HepG2 (cell line): Measurements from ENCODE around the gene CHMP1B. TPM values are rescaled to one million over a fixed set of nuclear protein-coding genes. Genes with fewer than 3 reads are reported as not detected.

Source experiments
- HNRNPLL ChIP-seq: fragments of 200-400 bp; formaldehyde crosslinking; IDR thresholded peaks from 2 replicates; pipeline ENCODE4 v1.6.1; 2017; ENCODE audit warnings: mild to moderate bottlenecking, low read depth, low read length; ENCODE audit not compliant: poor library complexity, severe bottlenecking
- MAF1 ChIP-seq: sonication (generic); formaldehyde crosslinking; IDR thresholded peaks from 2 replicates; pipeline ENCODE4 v1.5.0; 2020; ENCODE audit warnings: missing genetic modification reagents, borderline replicate concordance
- MAFG ChIP-seq: sonication (generic); formaldehyde crosslinking; IDR thresholded peaks from 2 replicates; pipeline ENCODE4 v1.5.1; 2020; ENCODE audit warnings: mild to moderate bottlenecking, missing genetic modification reagents
- RORA ChIP-seq: sonication (generic); formaldehyde crosslinking; IDR thresholded peaks from 2 replicates; pipeline ENCODE4 v1.5.0; 2020; ENCODE audit warnings: mild to moderate bottlenecking, missing genetic modification reagents, moderate library complexity
- TP53 ChIP-seq: sonication (generic); formaldehyde crosslinking; conservative IDR thresholded peaks from 2 replicates; pipeline ENCODE4 v1.4.0; 2020; ENCODE audit warnings: missing genetic modification reagents
- ZFX ChIP-seq: sonication (generic); formaldehyde crosslinking; IDR thresholded peaks from 2 replicates; pipeline ENCODE4 v1.4.0; 2020; ENCODE audit warnings: mild to moderate bottlenecking, low read depth, missing genetic modification reagents, moderate library complexity
- ZNF337 ChIP-seq: sonication (generic); formaldehyde crosslinking; IDR thresholded peaks from 2 replicates; pipeline ENCODE4 v1.5.1; 2020; ENCODE audit warnings: missing genetic modification reagents, low read depth, mild to moderate bottlenecking, borderline replicate concordance
- ZNF550 ChIP-seq: sonication (generic); formaldehyde crosslinking; IDR thresholded peaks from 2 replicates; pipeline ENCODE4 v1.4.0; 2020; ENCODE audit warnings: mild to moderate bottlenecking, missing genetic modification reagents, borderline replicate concordance
- ZNF607 ChIP-seq: sonication (generic); formaldehyde crosslinking; IDR thresholded peaks from 2 replicates; pipeline ENCODE4 v1.5.1; 2020; ENCODE audit warnings: missing genetic modification reagents, mild to moderate bottlenecking, borderline replicate concordance
- ZNF674 ChIP-seq: sonication (generic); formaldehyde crosslinking; IDR thresholded peaks from 2 replicates; pipeline ENCODE4 v1.5.0; 2020; ENCODE audit warnings: low read depth, mild to moderate bottlenecking, missing genetic modification reagents
- polyA plus RNA-seq, 8 experiments: library from polyadenylated mRNA; depleted of rRNA in 3 of 8; stranded (reverse) in 7 of 8; unstranded in 1 of 8; fragments of >200 nt; fragmentation: Illumina TruSeq in 4 of 8; extraction: Trizol in 4 of 8; gene quantifications; 2 replicates each; pipeline versions ENCODE4 v1.2.1 to v1.2.3, GENCODE V29; 2011 to 2016; ENCODE audit warnings: low read depth in 4 of 8, missing spikeins in 1 of 8, mixed read lengths in 1 of 8; ENCODE audit not compliant: insufficient read depth in 1 of 8
- total RNA-seq, 5 experiments: library from RNA; depleted of rRNA; stranded (reverse); fragments of >200 nt; fragmentation: Illumina TruSeq; extraction: Trizol; gene quantifications; 2 replicates each; pipeline ENCODE4 v1.2.3, GENCODE V29; 2016; ENCODE audit warnings: low read depth in 1 of 5
- TF ChIP-seq, protein P1 (sequence below), 2 experiments: fragments of 450-650 bp in 1 of 2; sonication (generic) in 1 of 2; formaldehyde crosslinking in 1 of 2; IDR thresholded peaks; 2 replicates each; pipeline versions ENCODE4 v1.6.1 to v1.8.0; 2016 to 2022; ENCODE audit warnings: antibody characterized with exemption in 1 of 2, mild to moderate bottlenecking in 1 of 2, missing genetic modification reagents in 1 of 2
- TF ChIP-seq, protein P2 (sequence below): IDR thresholded peaks from 2 replicates; pipeline ENCODE4 v1.4.0; 2020; ENCODE audit warnings: mild to moderate bottlenecking, missing genetic modification reagents
- TF ChIP-seq, protein P3 (sequence below): sonication (generic); formaldehyde crosslinking; conservative IDR thresholded peaks from 2 replicates; pipeline ENCODE4 v1.4.0; 2020; ENCODE audit warnings: missing genetic modification reagents

CHMP1B gene
- total and polyA plus RNA-seq, 2 of the 13 experiments (the other 11 are each of a cell fraction or from before 2014, with no cell fraction given): 18.8 to 20.2 TPM

DNA sequence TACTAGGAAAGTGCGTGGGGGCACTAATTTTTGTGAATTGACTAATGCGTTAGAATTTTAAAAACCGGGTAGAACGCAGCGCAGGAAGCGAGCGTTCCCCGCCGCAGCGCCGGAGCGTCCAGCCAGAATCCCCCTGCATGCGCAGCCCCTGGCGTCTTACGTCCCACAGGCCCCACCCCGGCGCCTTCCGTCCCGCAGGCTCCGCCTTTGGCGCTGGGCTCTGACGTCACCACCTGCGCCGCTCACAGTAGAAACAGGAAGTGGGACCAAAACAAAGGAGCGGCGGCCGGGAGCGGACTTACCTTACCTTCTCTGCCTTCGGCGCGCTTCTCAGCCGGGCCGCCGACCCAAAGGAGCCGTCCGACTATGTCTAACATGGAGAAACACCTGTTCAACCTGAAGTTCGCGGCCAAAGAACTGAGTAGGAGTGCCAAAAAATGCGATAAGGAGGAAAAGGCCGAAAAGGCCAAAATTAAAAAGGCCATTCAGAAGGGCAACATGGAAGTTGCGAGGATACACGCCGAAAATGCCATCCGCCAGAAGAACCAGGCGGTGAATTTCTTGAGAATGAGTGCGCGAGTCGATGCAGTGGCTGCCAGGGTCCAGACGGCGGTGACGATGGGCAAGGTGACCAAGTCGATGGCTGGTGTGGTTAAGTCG, at the start of gene CHMP1B (continued):
- TF ChIP-seq ZNF674 (CRISPR knock-in tag) (no peak), ZNF550 (CRISPR knock-in tag) (peak; percentile 38; the same call in 1 of the 2 replicates), ZFX (CRISPR knock-in tag) (peak; percentile 87), ZNF337 (CRISPR knock-in tag) (no peak), MAFG (CRISPR knock-in tag) (peak; percentile 66; the same call in 1 of the 2 replicates), RORA (CRISPR knock-in tag) (peak; percentile 90; the same call in 1 of the 2 replicates), ZNF607 (CRISPR knock-in tag) (peak; percentile 86), HNRNPLL (peak; percentile 98), TP53 (peak; percentile 80; the same call in 1 of the 2 replicates), MAF1 (0 out of 2 replicates have a peak, but pooled peaks have one; percentile 37)
- TF ChIP-seq, protein P1, sequence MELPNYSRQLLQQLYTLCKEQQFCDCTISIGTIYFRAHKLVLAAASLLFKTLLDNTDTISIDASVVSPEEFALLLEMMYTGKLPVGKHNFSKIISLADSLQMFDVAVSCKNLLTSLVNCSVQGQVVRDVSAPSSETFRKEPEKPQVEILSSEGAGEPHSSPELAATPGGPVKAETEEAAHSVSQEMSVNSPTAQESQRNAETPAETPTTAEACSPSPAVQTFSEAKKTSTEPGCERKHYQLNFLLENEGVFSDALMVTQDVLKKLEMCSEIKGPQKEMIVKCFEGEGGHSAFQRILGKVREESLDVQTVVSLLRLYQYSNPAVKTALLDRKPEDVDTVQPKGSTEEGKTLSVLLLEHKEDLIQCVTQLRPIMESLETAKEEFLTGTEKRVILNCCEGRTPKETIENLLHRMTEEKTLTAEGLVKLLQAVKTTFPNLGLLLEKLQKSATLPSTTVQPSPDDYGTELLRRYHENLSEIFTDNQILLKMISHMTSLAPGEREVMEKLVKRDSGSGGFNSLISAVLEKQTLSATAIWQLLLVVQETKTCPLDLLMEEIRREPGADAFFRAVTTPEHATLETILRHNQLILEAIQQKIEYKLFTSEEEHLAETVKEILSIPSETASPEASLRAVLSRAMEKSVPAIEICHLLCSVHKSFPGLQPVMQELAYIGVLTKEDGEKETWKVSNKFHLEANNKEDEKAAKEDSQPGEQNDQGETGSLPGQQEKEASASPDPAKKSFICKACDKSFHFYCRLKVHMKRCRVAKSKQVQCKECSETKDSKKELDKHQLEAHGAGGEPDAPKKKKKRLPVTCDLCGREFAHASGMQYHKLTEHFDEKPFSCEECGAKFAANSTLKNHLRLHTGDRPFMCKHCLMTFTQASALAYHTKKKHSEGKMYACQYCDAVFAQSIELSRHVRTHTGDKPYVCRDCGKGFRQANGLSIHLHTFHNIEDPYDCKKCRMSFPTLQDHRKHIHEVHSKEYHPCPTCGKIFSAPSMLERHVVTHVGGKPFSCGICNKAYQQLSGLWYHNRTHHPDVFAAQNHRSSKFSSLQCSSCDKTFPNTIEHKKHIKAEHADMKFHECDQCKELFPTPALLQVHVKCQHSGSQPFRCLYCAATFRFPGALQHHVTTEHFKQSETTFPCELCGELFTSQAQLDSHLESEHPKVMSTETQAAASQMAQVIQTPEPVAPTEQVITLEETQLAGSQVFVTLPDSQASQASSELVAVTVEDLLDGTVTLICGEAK (IDR thresholded peaks at IDR 0.05): no peak
- TF ChIP-seq, protein P1 (CRISPR knock-in tag; IDR thresholded peaks at IDR 0.05): peak; percentile 79; the same call in 1 of the 2 replicates
- TF ChIP-seq, protein P2, sequence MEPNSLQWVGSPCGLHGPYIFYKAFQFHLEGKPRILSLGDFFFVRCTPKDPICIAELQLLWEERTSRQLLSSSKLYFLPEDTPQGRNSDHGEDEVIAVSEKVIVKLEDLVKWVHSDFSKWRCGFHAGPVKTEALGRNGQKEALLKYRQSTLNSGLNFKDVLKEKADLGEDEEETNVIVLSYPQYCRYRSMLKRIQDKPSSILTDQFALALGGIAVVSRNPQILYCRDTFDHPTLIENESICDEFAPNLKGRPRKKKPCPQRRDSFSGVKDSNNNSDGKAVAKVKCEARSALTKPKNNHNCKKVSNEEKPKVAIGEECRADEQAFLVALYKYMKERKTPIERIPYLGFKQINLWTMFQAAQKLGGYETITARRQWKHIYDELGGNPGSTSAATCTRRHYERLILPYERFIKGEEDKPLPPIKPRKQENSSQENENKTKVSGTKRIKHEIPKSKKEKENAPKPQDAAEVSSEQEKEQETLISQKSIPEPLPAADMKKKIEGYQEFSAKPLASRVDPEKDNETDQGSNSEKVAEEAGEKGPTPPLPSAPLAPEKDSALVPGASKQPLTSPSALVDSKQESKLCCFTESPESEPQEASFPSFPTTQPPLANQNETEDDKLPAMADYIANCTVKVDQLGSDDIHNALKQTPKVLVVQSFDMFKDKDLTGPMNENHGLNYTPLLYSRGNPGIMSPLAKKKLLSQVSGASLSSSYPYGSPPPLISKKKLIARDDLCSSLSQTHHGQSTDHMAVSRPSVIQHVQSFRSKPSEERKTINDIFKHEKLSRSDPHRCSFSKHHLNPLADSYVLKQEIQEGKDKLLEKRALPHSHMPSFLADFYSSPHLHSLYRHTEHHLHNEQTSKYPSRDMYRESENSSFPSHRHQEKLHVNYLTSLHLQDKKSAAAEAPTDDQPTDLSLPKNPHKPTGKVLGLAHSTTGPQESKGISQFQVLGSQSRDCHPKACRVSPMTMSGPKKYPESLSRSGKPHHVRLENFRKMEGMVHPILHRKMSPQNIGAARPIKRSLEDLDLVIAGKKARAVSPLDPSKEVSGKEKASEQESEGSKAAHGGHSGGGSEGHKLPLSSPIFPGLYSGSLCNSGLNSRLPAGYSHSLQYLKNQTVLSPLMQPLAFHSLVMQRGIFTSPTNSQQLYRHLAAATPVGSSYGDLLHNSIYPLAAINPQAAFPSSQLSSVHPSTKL: peak; percentile 74
- TF ChIP-seq, protein P3, sequence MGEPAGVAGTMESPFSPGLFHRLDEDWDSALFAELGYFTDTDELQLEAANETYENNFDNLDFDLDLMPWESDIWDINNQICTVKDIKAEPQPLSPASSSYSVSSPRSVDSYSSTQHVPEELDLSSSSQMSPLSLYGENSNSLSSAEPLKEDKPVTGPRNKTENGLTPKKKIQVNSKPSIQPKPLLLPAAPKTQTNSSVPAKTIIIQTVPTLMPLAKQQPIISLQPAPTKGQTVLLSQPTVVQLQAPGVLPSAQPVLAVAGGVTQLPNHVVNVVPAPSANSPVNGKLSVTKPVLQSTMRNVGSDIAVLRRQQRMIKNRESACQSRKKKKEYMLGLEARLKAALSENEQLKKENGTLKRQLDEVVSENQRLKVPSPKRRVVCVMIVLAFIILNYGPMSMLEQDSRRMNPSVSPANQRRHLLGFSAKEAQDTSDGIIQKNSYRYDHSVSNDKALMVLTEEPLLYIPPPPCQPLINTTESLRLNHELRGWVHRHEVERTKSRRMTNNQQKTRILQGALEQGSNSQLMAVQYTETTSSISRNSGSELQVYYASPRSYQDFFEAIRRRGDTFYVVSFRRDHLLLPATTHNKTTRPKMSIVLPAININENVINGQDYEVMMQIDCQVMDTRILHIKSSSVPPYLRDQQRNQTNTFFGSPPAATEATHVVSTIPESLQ: no peak
